Measurements from ENCODE around the gene DNAH9. TPM values are rescaled to one million over a fixed set of nuclear protein-coding genes. Genes with fewer than 3 reads are reported as not detected.

The DNAH9 gene
- total RNA-seq, 6 experiments from 2014 or later: not detected

DNA sequence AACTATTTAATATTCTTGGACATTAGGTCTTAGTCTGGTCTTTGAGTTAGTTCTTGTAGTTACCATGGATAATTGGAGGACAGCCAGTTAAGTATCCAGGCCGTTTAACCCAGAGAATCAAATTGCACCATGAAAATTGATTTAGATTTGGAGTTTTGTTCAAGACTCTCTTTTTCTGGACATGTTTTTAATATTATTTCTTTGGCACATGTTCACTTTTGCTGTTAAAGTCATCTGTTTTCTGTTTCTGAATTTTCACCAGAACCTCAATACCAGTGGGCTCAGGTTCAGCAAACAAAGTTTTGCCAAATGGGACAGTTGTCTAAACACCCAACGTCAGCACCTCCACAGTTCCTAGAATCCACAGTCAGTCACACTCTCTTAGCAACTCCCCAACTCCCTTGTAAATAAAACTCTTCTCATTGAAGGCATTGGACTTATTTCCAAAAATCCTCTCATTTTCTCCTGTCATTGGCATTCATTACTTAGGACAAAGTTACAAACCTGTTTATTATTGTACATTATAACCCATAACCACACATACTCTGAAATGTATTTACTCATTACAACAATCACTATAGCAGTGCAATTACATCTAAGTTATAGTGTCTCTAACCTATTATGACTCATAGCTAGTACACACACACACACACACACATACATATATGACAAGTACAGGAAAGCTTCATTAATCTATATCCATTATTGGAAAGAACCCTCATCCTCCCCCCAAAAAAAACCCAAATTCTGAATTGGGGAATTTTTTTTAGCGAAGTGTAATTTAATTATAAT is 33.5 kb upstream of the DNAH9 start:
- DNase-seq (no peak), ATAC-seq (no peak)
- H3K4me1 ChIP-seq: no peaks in the 10 kb centered on the region
- no peaks in the 10 kb centered on the region for H3K27me3 ChIP-seq
- H3K4me3 ChIP-seq: no peak overlapping the region
- intact Hi-C loops (cut with DNase I): no loop called here
- no peaks in the 10 kb centered on the region for H3K9me3 ChIP-seq
- no peaks in the 10 kb centered on the region for H3K36me3 ChIP-seq
- TF ChIP-seq, protein P1, sequence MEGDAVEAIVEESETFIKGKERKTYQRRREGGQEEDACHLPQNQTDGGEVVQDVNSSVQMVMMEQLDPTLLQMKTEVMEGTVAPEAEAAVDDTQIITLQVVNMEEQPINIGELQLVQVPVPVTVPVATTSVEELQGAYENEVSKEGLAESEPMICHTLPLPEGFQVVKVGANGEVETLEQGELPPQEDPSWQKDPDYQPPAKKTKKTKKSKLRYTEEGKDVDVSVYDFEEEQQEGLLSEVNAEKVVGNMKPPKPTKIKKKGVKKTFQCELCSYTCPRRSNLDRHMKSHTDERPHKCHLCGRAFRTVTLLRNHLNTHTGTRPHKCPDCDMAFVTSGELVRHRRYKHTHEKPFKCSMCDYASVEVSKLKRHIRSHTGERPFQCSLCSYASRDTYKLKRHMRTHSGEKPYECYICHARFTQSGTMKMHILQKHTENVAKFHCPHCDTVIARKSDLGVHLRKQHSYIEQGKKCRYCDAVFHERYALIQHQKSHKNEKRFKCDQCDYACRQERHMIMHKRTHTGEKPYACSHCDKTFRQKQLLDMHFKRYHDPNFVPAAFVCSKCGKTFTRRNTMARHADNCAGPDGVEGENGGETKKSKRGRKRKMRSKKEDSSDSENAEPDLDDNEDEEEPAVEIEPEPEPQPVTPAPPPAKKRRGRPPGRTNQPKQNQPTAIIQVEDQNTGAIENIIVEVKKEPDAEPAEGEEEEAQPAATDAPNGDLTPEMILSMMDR (IDR thresholded peaks at IDR 0.05): no peak
- TF ChIP-seq POLR2A (IDR thresholded peaks at IDR 0.05): no peak
- 32% methylated on average over 3 of the region's 3 CpGs for WGBS (ENCODE audit: insufficient coverage, low coverage, low lambda C conversion rate, missing lambda C conversion rate)
- no peak overlapping the region for H3K27ac ChIP-seq

DNA sequence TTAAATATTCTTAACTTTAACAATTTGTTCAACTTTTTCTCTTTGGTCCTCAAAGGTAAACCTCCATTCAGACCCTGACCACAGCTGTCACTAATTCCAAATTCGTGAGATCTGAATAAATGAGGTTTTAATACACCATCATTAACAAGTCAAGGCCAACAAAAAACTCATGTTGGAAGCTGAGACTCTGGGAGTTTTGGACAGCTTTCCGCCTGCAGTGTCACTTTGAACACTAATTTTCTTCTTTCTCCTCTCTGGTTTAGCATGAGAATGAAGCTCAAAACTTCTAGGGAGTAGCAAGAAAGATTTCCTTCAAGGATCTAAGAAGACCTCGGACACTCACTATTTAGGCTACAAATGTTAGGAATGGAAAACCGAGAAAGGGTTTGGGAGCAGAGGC is 32.7 kb upstream of the DNAH9 start:
- DNase-seq: no peak
- intact Hi-C loops (cut with DNase I): no loop called here
- Histone ChIP-seq H3K27me3 (no peaks in the 10 kb centered on the region), H3K4me1 (no peaks in the 10 kb centered on the region), H3K36me3 (no peaks in the 10 kb centered on the region), H3K9me3 (no peaks in the 10 kb centered on the region), H3K4me3 (no peak overlapping the region), H3K27ac (no peak overlapping the region)
- no peak for ATAC-seq
- TF ChIP-seq, protein P1 (IDR thresholded peaks at IDR 0.05): no peak
- TF ChIP-seq POLR2A (IDR thresholded peaks at IDR 0.05): no peak
- WGBS (ENCODE audit: insufficient coverage, low coverage, low lambda C conversion rate, missing lambda C conversion rate): 47% methylated on average over 4 of the region's 4 CpGs

DNA sequence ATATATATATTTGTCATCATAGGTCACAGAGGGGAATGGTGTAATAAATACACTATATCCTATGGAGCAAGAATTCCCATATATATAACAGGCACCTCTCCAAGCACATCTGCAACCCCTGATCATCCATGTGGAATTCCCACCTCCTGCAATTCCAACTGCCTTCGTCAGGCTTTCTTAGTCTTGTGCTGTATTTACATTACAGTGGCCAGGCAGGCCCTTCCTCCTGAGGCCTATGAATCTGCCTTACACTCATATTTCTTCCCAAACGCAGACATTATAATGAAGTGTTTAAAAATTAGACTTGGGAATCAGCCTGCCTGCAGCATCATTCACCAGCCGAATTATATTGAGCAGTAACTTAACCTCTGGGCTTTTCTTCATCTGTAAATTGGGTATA is 19.3 kb upstream of the DNAH9 start:
- H3K9me3 ChIP-seq: no peaks in the 10 kb centered on the region
- no peaks in the 10 kb centered on the region for H3K27me3 ChIP-seq
- DNase-seq: no peak
- H3K27ac ChIP-seq: no peak overlapping the region
- no peaks in the 10 kb centered on the region for H3K4me1 ChIP-seq
- no peak for ATAC-seq
- TF ChIP-seq POLR2A (IDR thresholded peaks at IDR 0.05): no peak
- TF ChIP-seq, protein P1 (IDR thresholded peaks at IDR 0.05): no peak
- H3K4me3 ChIP-seq: no peak overlapping the region
- H3K36me3 ChIP-seq: no peaks in the 10 kb centered on the region
- intact Hi-C loops (cut with DNase I): no loop called here
- 69% methylated on average over 3 of the region's 3 CpGs for WGBS (ENCODE audit: insufficient coverage, low coverage, low lambda C conversion rate, missing lambda C conversion rate)

DNA sequence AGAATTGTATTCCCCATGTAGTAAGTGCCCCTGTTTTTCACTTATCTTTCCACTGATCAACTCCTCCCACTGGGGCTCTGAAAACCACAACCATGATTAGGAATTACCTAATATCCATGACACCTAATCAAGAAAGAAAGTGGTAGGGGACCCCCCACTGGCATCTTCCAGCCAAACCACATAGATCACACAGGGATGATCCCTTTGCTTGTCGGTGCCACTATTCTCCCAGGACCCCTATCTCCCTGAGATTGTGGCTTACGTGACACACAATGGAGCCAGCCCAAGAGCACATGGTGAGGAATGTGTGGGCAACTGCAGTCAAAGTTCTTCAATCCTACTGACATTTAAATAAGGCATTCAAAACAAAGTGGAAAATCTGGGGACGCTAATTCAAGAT is 17.6 kb upstream of the DNAH9 start:
- H3K4me3 ChIP-seq: no peak overlapping the region
- DNase-seq (no peak), ATAC-seq (no peak)
- no peaks in the 10 kb centered on the region for H3K9me3 ChIP-seq
- no peaks in the 10 kb centered on the region for H3K36me3 ChIP-seq
- H3K4me1 ChIP-seq: no peaks in the 10 kb centered on the region
- intact Hi-C loops (cut with DNase I): no loop called here
- TF ChIP-seq, protein P1 (IDR thresholded peaks at IDR 0.05): no peak
- no peak for TF ChIP-seq POLR2A (IDR thresholded peaks at IDR 0.05)
- no peaks in the 10 kb centered on the region for H3K27me3 ChIP-seq
- no peak overlapping the region for H3K27ac ChIP-seq
- 82% methylated on average over 3 of the region's 3 CpGs for WGBS (ENCODE audit: insufficient coverage, low coverage, low lambda C conversion rate, missing lambda C conversion rate)

All from right lobe of liver (tissue), 6 donors.